ENCODE results near the gene DDX19B.
A peak's percentile ranks its signal among the peaks of the same experiment; 100 is the strongest.

The DDX19B gene

GRCh38 chr16:70298988-70299938 is at the start of gene DDX19B:
Gene DDX19B (plus strand): TSS chr16:70299186. CDS start chr16:70299298, 112 bp downstream.
- TF ChIP-seq EP300 (IDR thresholded peaks at IDR 0.05; ENCODE audit: borderline replicate concordance) (peak; percentile 29; the same call in 1 of the 2 replicates), CREB1 (IDR thresholded peaks at IDR 0.05; ENCODE audit: low read depth) (peak; percentile 87), YY1 (IDR thresholded peaks at IDR 0.05; ENCODE audit: low read depth) (0 out of 2 replicates have a peak, but pooled peaks have one; percentile 46), EGR1 (IDR thresholded peaks at IDR 0.05) (peak; percentile 57; the same call in 1 of the 2 replicates), TAF1 (IDR thresholded peaks at IDR 0.05; ENCODE audit: low read depth) (peak; percentile 72), CEBPB (IDR thresholded peaks at IDR 0.05) (peak; percentile 46; the same call in 1 of the 2 replicates), NFIC (IDR thresholded peaks at IDR 0.05) (no peak), TCF12 (IDR thresholded peaks at IDR 0.05; ENCODE audit: low read depth) (no peak), ZBTB7A (IDR thresholded peaks at IDR 0.05; ENCODE audit: low read depth) (0 out of 2 replicates have a peak, but pooled peaks have one; percentile 35), TEAD4 (IDR thresholded peaks at IDR 0.05) (no peak)

- no peak for TF ChIP-seq NFIC (IDR thresholded peaks at IDR 0.05)
- no peak for TF ChIP-seq TEAD4 (IDR thresholded peaks at IDR 0.05)
- TF ChIP-seq YY1 (IDR thresholded peaks at IDR 0.05; ENCODE audit: low read depth), result no peak
- no peak for TF ChIP-seq FOXM1 (IDR thresholded peaks at IDR 0.05; ENCODE audit: borderline replicate concordance, low read depth)
- TF ChIP-seq TAF1 (IDR thresholded peaks at IDR 0.05; ENCODE audit: low read depth), result no peak
- TF ChIP-seq CREB1 (IDR thresholded peaks at IDR 0.05; ENCODE audit: low read depth), result no peak
- no peak for TF ChIP-seq EGR1 (IDR thresholded peaks at IDR 0.05)
- TF ChIP-seq MAX (IDR thresholded peaks at IDR 0.05), result no peak
- TF ChIP-seq CEBPB (IDR thresholded peaks at IDR 0.05), result no peak
- TF ChIP-seq USF1 (IDR thresholded peaks at IDR 0.05), result no peak
- no peak for TF ChIP-seq RAD21 (IDR thresholded peaks at IDR 0.05; ENCODE audit: low read depth)
- no peak for TF ChIP-seq TCF12 (IDR thresholded peaks at IDR 0.05; ENCODE audit: low read depth)
These were observed 48.0 kb upstream of the DDX19B start for GRCh38 chr16:70250748-70251628.

- TF ChIP-seq ZBTB7A (IDR thresholded peaks at IDR 0.05; ENCODE audit: low read depth), result no peak
- TF ChIP-seq RAD21 (IDR thresholded peaks at IDR 0.05; ENCODE audit: low read depth), result no peak
- TF ChIP-seq EP300 (IDR thresholded peaks at IDR 0.05; ENCODE audit: borderline replicate concordance), result peak; percentile 8; the same call in 1 of the 2 replicates
- no peak for TF ChIP-seq REST (IDR thresholded peaks at IDR 0.05; ENCODE audit: low read depth)
- TF ChIP-seq FOXM1 (IDR thresholded peaks at IDR 0.05; ENCODE audit: borderline replicate concordance, low read depth), result no peak; the same call in 1 of the 2 replicates
- TF ChIP-seq TCF12 (IDR thresholded peaks at IDR 0.05; ENCODE audit: low read depth), result peak; percentile 53; the same call in 1 of the 2 replicates
- peak; percentile 78 for TF ChIP-seq TAF1 (IDR thresholded peaks at IDR 0.05; ENCODE audit: low read depth)
- no peak for TF ChIP-seq CEBPB (IDR thresholded peaks at IDR 0.05)
- peak; percentile 87 for TF ChIP-seq YY1 (IDR thresholded peaks at IDR 0.05; ENCODE audit: low read depth)
- no peak for TF ChIP-seq EGR1 (IDR thresholded peaks at IDR 0.05)
- 0 out of 2 replicates have a peak, but pooled peaks have one; percentile 5 for TF ChIP-seq USF1 (IDR thresholded peaks at IDR 0.05)
- peak; percentile 42; the same call in 1 of the 2 replicates for TF ChIP-seq NFIC (IDR thresholded peaks at IDR 0.05)
- TF ChIP-seq CREB1 (IDR thresholded peaks at IDR 0.05; ENCODE audit: low read depth), result no peak
- peak; percentile 85 for TF ChIP-seq MAX (IDR thresholded peaks at IDR 0.05)
- TF ChIP-seq TEAD4 (IDR thresholded peaks at IDR 0.05), result peak; percentile 18; the same call in 1 of the 2 replicates
These were observed 47.2 kb upstream of the DDX19B start, which contains the start of gene EXOSC6 for GRCh38 chr16:70251629-70252354. Gene EXOSC6 (minus strand): TSS chr16:70251940. CDS start chr16:70251900, 40 bp downstream.

- TF ChIP-seq TAF1 (IDR thresholded peaks at IDR 0.05; ENCODE audit: low read depth), result no peak
- TF ChIP-seq EP300 (IDR thresholded peaks at IDR 0.05; ENCODE audit: borderline replicate concordance), result no peak
- no peak for TF ChIP-seq REST (IDR thresholded peaks at IDR 0.05; ENCODE audit: low read depth)
- no peak for TF ChIP-seq MAX (IDR thresholded peaks at IDR 0.05)
- TF ChIP-seq USF1 (IDR thresholded peaks at IDR 0.05), result no peak
- no peak for TF ChIP-seq ZBTB7A (IDR thresholded peaks at IDR 0.05; ENCODE audit: low read depth)
These were observed 46.5 kb upstream of the DDX19B start for GRCh38 chr16:70252355-70252988.
